Gastrocnemius medialis (tissue), 4 donors: ENCODE measurements around the gene PHC3.

Experiments used
- POLR2A ChIP-seq, 2 donors: fragments of 450-650 bp; IDR thresholded peaks; one replicate each; pipeline ENCODE4 v1.6.1; 2017; ENCODE audit warnings: antibody characterized with exemption in 2 of 2, mild to moderate bottlenecking in 2 of 2, moderate library complexity in 2 of 2
- TF ChIP-seq, protein P1 (sequence below), 5 experiments: fragments of 450-650 bp in 3 of 5; fragments of 200-600 bp in 2 of 5; sonication (generic) in 2 of 5; IDR thresholded peaks in 4 of 5; conservative IDR thresholded peaks in 1 of 5; 1 replicate in 4 of 5; 2 replicates in 1 of 5; pipeline ENCODE4 v1.5.1; 2016 to 2019; ENCODE audit warnings: antibody characterized with exemption in 5 of 5, mild to moderate bottlenecking in 3 of 5, moderate library complexity in 3 of 5

DNA sequence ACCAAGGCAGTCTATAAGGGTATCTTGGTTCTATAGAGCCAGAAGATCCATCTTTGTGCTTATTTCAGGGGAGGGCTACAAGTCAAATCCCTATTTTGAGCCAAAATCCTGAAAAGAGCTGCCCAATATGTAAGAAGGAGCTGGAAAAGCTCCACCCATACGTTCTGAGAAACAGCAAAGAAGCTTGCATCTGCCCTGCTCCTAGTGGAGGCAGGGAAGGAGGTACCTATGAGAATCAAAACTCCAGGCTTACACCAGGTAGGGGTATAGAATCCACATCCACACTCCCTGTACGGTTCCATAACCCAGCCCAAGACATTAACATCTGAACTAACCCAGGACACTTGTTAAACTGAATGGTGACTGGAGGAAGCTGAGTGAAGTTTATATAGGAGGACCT is 30.0 kb downstream of the PHC3 start:
- TF ChIP-seq, protein P1, sequence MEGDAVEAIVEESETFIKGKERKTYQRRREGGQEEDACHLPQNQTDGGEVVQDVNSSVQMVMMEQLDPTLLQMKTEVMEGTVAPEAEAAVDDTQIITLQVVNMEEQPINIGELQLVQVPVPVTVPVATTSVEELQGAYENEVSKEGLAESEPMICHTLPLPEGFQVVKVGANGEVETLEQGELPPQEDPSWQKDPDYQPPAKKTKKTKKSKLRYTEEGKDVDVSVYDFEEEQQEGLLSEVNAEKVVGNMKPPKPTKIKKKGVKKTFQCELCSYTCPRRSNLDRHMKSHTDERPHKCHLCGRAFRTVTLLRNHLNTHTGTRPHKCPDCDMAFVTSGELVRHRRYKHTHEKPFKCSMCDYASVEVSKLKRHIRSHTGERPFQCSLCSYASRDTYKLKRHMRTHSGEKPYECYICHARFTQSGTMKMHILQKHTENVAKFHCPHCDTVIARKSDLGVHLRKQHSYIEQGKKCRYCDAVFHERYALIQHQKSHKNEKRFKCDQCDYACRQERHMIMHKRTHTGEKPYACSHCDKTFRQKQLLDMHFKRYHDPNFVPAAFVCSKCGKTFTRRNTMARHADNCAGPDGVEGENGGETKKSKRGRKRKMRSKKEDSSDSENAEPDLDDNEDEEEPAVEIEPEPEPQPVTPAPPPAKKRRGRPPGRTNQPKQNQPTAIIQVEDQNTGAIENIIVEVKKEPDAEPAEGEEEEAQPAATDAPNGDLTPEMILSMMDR (IDR thresholded peaks at IDR 0.05 in 4 of 5, conservative IDR thresholded peaks at IDR 0.05 in 1 of 5) = no peak
- no peak for TF ChIP-seq POLR2A (IDR thresholded peaks at IDR 0.05)
